HG03064 (cell line): ENCODE measurements around the gene ABLIM2.

Source experiments
- ATAC-seq: cut with Tn5 transposase; IDR thresholded peaks from one replicate; pipeline ENCODE4 v1.9.1; 2021; ENCODE audit warnings: low read depth; ENCODE audit not compliant: unreplicated experiment

ABLIM2 gene

DNA sequence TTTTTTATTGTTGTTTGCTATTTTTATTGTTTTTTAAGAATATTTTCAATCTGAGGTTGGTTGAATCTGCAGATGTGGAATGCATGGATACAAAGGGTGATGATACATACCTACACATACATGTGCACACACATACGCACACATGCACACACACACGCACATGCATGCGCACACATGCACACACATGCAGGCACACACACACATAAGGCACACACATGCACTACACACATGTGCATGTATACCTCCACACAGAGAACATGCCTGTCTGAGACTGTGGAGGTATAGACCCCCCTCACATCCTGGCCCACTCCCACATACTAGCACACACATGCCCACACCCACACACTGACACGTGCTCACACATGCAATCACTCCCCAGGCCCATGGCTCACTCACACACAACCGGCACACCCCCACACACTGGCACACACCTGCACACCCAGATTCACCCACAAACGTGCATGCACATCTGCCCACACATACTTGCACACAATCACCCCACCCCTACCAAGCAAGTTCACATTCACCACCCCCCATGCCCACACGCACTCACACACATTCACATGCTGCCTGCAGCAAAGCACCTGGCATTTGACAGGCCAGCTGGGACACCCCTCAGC lies 121.4 kb downstream of the ABLIM2 start:
- no peak for ATAC-seq

DNA sequence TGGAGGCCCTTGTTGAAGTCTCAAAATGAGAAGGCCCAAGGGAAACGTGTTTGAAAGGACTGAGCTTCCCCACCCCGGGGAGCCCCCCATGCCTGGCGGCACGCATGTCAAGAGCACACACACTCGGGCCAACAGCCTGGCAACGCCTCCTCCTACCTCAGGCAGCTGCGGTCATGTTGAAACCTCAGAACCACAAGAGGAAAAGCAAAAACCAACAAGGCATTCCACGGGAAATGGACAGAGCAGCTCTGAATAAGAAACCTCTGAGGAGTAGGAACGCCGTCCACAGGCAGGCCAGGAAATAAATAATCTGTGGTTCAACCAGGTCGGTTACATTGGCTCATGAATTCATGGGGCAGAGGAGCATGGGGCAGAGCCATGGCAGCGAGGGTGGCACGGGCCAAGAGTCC lies 123.2 kb downstream of the ABLIM2 start:
- no peak for ATAC-seq

DNA sequence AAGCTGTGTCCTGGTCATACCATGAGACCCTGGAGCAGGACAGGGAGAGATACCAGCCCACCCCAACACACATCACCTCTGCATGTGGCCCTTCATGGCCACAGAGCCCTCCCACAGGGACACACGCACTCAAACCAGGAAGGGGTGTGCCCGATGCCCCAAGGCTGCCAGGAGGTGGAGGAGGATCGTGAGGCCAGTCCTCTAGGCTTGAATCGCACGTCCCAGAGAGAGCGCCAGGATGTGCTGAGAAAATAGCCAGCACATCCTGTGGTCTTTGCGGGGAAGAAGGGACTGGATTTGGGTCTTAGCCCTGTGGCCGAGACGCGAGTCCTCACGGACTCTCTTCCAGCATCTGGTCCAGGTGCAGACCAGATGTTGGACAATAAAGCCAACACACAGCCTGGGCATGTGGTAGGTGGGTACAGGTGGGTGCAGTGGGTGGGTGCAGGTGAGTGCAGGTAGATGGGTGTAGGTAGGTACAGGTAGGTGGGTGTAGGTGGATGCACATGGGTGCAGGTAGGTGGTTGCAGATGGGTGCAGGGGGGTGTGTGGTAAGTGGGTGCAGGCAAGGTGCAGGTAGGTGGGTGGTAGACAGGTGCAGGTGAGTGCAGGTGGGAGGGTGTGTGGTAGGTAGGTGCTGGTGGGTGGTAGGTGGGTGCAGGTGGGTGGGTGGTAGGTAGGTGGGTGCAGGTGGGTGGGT lies 124.6 kb downstream of the ABLIM2 start:
- no peak for ATAC-seq

DNA sequence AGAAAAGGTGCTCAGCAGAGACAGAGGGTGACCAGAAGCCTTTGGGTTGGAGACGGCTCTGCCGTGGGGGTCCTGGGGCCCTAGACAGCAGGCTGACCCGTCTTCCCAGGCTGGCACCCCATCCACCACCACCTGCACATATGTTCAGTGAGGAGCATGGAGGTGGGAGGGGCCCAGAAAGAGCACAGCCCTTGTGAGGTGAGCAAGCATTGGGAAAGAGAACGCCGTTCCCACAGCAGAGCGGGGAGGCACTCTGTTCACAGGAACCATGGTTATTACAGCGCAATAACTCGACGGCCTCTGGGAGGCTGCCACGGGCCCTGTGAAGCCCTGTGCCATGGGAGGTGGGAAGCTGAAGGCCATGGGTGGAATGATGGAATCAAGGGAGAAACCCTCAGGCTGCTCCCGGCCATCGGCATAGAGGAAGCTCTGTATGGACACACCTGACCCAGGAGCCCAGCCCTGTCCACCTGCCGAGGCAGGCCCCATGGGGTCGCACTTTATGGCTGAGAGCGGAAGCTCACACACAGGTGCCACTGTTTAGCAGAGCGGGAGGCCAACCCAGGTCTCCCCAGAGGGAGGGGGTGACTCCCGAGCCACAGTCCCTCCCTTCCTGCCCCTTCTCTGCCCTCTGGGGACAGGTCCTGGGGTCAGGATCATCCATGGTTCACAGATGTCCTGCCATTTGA lies 125.4 kb downstream of the ABLIM2 start:
- no peak for ATAC-seq

DNA sequence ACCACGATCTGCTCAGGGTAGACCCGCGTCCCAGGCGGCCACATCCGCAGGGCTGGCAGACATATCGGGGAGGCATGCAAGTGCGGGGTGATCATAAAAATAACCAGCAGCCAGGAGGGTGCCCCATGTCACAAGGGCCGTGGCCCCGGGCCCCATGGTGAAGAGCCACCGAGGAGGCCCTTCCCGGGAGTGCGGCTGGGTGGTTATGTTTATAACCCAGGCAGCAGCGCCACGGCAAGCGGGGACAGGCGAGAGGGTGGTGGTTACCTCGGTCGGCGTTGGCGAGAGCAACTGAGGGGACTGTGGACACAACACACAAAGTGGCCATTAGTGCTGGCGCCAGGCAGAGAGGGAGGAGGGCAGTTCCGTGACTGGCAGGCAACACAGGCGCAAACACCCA lies 126.2 kb downstream of the ABLIM2 start:
- no peak for ATAC-seq

DNA sequence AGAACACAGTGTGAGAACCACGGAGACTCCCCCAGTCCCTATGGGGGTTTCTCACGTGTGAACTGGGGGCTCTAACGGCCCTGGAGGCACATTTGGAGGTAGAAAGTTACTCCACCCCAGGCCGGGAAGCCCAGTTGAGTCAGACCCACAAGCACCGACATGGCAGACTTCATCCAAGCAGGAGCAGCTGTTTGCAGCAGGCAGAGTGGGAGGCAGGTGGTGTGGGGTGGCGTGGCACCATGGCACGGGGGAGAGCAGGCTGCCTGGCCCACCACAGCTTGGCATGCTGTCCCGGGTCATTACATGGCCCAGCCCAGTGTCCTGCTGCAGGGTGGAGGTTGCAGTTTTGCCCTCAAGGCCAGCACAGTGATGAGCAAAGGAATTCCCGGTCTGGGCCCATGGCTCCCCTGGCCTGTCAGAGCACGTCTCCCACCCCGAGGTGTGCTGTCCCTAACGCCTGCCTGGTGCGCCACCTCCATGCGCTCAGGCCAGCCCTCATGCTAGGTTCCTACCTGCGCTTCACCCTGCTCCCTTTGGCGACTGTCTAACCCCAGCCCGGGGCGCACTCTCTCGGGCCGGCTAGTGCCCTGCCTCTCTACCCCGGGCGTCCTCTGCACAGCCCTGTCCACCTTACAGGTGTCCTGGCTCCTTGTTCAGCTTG lies 128.4 kb downstream of the ABLIM2 start:
- no peak for ATAC-seq

DNA sequence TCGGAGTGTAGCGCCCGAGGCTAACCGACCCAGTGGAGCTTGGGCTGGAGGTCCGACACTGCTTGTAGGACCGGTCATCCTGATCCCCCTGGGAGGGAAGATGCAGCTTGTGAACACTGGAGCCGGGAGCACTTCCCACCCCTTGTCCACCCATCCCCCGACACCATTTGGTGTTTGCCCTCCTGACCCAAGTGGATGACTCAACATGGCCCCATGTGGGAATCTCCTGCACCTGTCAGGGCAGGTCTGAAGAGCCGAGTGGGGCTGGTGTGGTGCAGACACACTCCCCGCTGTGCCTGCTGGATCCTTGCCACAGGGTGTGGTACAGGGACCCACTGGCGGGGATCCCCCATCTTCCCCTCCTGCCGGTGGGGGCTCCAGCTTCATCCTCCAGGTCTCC lies 128.9 kb downstream of the ABLIM2 start:
- no peak for ATAC-seq

DNA sequence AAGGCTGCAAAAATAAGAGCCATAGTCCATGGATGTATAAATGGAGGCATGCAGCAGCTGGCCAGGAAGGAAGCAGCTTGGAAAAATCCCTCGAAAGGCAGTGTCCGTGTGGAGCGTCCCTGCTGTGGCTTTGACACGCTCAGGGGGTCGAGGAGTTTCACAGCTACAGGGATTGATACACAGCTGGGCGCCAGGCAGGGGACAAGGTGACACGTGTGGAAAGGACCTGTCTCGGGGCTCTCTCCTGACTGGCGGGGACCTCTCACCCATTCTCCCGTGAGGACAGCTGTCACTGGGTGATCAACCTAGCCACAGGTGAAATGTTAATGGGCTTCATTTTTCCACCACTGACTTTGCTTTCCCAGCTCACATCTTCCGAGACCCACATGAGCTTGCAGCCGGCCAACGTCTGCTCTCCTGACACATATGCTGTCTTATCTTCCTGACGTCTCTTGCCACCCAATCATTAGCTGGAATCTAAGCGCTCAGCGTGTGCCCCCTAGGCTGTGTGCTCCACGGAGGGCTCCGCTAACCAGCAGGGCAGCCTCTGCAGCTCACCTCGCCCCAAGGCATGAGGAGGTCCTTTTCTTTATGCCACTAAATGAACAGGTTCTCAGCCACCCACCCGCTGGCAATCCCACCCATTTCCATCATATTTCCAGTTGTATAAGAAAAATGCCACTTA lies 129.6 kb downstream of the ABLIM2 start:
- ATAC-seq, result no peak

DNA sequence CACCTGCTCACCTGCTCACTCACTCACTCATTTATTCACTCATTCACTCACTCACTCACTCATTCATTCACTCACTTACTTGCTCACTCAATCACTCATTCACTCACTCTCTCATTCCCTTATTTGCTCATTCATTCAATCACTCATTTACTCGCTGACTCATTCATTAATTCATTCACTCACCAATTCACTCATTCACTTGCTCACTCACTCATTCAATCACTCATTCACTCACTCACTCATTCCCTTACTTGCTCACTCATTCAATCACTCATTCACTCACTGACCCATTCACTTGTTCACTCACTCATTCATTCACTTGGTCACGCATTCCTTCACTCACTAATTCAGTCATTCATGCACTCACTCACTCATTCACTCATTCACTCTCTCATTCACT lies 130.2 kb downstream of the ABLIM2 start:
- no peak for ATAC-seq

DNA sequence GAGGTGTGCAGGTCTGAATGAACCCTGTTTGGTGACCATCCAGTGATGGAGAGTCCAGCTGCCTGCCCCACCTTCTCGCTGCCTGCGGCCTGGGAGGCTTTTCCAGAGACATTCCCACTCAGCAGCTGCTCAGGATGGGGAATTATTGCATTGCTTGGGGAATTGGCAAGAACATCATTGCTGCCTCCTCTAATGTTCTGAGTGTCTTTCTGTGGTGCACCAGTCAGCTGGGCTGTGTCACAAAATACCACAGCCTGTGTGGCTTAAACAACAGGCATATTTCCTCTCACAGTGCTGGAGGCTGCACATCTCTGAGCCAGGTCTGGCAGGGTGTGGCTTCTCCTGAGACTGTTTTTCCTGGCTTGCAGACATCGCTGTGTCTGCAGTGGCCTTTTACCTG lies 132.2 kb downstream of the ABLIM2 start:
- no peak for ATAC-seq

DNA sequence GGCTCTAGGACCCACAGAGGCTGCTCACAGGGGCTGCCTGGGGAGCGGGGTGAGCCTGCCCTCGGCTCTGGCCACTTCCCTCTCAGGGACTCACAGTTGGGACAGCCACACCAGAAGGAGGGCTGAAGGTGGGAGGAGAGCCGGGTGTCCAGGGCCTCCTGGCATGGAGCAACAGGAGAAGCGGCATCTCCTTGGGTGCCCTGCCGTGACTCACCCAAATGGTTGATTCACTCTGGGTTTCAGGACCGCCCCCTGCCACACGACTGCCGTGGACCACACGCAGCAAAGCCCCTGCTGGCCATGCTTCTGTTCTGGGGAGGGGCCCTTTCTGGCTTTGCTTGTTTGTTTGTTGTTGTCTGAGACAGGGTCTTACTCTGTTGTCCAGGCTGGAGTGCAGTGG lies 132.9 kb downstream of the ABLIM2 start:
- no peak for ATAC-seq

DNA sequence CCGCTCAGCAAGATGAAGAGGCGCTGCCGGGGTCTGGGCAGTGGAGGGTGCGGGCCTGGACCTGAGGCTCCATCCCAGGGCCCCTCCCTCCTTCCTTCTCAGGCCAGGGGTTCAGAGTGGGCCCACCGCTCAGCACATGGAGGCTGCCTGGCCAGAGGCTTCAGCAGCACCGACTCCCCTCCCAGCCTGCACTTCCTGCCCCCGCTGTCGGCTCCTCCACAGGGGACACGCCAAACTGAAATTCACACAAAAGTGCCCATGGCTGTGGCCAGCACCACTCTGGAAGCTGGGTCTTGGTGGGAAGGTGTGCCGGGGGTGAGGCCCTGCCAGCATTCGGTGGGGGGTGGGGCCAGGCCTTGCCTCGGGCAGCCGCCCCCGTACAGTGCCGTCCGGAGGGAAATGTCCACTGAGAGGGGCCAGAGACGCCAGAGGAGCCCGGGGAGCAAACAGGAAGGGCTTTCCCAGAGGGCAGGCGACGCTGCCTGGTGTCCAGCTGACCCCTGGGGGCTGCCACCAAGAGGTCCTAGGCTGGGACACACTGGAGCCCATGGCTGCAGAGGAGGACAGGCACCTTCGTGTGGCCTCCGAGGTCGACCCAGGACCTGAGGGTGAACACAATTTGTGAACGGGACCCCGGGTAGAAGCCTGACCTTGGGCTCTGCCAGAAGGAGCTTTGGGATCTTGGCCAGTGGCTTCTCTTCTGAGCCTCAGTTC lies 134.4 kb downstream of the ABLIM2 start:
- no peak for ATAC-seq

DNA sequence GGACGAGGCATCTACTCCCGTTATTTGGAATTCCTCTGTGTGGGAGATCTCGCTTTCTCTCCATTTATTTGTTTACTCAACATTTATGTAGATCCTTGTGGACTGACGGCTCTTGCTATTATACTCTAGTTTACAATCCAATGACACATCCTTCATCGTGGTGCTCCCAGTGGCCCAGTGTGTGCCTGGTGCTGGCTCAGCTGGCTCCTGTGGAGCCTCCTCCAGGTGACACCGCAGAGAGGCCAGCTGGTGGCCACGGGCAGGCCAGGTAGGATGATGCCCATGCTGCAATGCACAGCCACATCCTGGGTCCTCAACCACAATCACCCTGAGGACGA lies 134.9 kb downstream of the ABLIM2 start:
- no peak for ATAC-seq

DNA sequence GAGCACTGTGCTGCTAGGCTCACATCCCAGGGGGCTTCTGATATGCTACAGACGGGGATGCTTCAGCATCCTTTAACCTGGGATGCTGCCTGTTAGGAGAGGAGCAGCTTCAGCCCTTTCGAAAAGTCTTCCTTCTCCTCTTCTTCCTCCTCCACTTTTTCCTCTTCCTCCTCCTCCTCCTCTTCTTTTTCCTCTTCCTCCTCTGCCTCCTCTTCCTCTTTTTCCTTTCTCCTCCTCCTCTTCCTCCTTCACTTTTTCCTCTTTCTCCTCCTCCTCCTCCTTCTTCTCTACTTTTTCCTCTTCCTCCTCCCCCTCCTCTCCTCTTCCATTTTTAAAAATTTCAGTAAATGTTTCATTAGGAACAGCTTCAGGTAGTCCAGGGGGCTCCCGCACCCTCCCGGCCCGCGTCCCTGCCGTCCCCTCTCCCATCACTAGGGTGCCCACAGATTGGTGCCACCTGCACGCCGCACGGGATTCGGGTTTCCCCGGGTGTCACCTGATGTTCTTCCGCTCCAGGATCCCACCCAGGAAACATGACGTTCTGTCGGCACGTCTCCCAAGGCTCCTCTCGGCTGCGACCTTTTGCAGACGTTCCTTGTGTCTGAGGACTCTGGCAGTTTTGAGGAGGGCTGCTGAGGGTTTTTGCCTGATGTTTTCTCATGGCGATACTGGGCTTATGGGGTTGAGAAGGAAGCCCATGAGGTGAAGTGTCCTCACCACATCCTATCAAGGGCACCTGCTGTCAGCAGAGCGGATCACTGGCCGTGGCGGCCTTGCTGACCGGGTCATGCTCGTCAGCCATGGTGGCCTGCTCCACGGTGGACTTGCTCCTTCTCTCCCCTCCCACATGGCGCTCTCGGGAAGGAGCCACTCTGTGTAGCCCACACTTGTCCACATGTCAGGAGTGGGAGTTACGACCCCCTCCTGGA lies 135.6 kb downstream of the ABLIM2 start:
- ATAC-seq, result no peak

DNA sequence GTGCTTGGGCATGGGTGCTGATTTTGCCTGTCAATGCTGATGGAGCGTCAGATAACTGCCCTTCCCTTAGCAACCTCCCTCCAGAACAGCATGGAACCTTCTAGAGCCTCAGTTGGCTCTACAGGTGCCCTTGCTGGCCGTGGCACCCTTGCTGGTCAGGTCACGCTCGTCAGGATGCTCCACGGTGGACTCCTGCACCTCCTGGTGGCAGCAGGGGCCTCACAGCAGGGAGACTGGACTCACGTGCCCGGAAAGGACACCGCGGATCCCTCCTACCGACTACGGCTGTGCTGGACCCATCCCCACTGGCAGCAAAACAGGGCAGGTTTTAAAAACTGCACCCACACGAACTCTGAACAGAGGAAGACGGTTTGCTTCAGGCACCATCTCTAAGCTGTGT lies 136.8 kb downstream of the ABLIM2 start:
- ATAC-seq, result no peak

DNA sequence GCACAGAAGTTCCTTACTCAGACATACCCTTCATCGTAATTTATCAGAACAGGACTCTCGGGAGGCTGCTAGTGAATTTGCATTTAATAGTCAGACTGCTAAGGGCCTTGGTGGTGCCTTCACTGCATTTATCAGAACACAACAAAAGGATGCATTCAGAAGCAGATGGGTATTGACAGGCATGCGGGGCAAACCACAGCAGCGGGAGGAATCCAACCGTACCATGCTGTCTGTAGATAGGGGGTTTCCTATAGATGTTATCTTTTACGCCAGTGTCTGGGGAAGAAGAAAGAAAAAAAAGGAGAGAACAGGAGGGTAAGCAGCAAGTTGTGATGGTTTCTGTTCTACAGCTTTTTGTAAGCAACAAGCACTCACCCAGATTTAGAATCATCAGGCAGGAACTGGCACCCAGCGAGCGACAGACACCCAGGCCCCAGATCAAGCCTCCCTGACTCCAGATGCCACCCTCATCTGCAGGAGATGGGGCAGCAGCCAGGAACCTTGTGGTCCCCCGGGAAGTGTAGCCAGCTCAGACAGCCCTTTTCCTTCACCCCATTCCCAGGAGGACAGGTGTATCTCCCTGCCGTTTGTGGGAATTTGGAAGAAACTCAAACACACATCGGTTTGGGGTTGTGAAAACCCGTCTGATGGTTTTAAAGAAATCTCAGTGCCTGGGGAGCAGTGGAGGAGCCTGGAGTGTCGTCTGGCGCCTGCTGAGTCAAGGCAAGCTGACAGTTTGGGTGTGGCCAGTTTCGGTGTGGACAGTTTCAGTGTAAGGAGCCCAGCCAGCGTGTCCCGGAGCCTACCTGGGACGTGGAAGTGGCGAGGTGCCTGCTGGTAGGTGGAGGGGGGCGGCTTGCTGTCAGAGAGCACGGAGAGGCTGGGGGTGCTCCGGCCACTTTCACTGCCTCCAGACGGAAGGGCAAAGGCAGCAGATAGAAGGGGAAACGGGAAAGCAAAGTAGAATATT lies 138.9 kb downstream of the ABLIM2 start:
- no peak for ATAC-seq

DNA sequence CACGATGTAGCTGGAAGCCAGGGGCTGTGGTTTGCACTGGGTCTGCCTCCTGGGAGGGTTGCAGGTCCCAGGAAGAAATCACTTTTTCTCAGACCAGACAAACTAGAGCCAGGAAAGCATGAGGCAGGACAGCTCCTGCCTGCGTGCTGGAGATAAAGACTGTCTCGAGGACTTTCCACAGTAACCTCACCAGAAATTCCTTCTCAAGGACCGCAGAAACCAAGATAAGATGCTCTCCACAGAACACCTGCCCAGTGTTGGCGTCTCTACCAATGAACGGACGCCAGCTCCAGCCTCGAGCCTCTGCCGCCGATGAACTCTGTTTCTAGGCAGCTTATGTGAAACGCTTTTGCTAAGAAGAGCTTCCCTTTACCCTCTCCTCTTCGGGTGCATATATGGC lies 142.1 kb downstream of the ABLIM2 start:
- ATAC-seq, result no peak

DNA sequence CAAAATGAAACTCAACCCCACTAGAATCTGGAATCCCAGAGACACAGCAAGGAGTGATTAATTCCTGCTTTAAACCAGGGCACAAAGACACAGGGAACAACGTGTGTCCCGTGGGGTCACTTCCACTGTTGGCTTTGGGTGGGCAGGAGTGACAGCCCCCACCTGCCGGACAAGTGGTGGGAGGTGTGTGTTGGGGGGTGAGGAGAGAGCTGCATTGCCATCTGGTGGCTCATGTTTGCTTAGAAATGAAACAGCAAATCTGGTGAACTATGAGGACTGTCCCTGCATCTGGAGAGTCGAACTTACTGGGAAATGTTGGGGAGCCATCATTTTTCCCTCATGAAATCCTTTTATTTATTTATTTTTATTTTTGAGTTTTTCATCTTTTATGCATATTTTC lies 143.1 kb downstream of the ABLIM2 start:
- ATAC-seq, result no peak
